Memory B cell (primary cell): ENCODE results near the gene PSEN2.
"Not testable (repeated sequence)": the region's sequence is repeated elsewhere in the genome, so short reads cannot be mapped to it uniquely, and the experiment has no call there.

Source experiments
- ATAC-seq: fragments of 150-1000 bp; cut with Tn5 transposase; 2 replicates; pipeline ENCODE4 v1.10.0; 2021; ENCODE audit warnings: low read depth, mild to moderate bottlenecking, moderate library complexity
- DNase-seq, 2 donors: peaks; one replicate each; pipeline ENCODE4 v3.0.0; 2022; ENCODE audit warnings: low spot score in 2 of 2
- H3K27ac Mint-ChIP-seq: one replicate; pipeline ENCODE4 v1.8.0; 2022; ENCODE audit warnings: mild to moderate bottlenecking, moderate library complexity, mixed read lengths
- H3K27me3 Mint-ChIP-seq: one replicate; pipeline ENCODE4 v1.8.0; 2022; ENCODE audit warnings: mixed read lengths
- H3K36me3 Mint-ChIP-seq: one replicate; pipeline ENCODE4 v1.8.0; 2022; ENCODE audit warnings: mild to moderate bottlenecking, mixed read lengths
- H3K4me1 Mint-ChIP-seq: one replicate; pipeline ENCODE4 v1.8.0; 2022; ENCODE audit warnings: mixed read lengths
- H3K4me3 Mint-ChIP-seq: one replicate; pipeline ENCODE4 v1.8.0; 2022; ENCODE audit warnings: mild to moderate bottlenecking, moderate library complexity, mixed read lengths
- H3K9me3 Mint-ChIP-seq: one replicate; pipeline ENCODE4 v1.8.0; 2022; ENCODE audit warnings: mixed read lengths

The PSEN2 gene

DNA sequence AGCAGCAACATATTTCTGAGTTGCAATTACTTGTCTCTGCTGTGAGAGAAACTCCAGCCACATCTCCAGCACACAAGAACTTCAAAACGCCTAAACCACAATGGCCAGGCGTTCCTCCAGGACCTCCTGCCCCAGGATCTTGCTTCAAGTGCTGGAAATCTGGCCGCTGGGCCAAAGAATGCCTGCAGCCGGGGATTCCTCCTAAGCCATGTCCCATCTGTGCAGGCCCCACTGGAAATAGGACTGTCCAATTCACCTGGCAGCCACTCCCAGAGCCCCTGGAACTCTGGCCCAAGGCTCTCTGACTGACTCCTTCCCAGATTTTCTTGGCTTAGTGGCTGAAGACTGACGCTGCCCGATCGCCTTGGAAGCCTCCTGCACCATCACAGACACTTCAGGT lies 35.0 kb upstream of the PSEN2 start:
- not testable (repeated sequence) for H3K36me3 Mint-ChIP-seq, H3K27ac Mint-ChIP-seq, DNase-seq, H3K4me1 Mint-ChIP-seq, H3K27me3 Mint-ChIP-seq, H3K4me3 Mint-ChIP-seq, H3K9me3 Mint-ChIP-seq, ATAC-seq

- H3K36me3 Mint-ChIP-seq, DNase-seq, H3K4me3 Mint-ChIP-seq, H3K27me3 Mint-ChIP-seq, H3K27ac Mint-ChIP-seq, ATAC-seq, H3K9me3 Mint-ChIP-seq, H3K4me1 Mint-ChIP-seq: not testable (repeated sequence)
These were observed 32.5 kb upstream of the PSEN2 start for GRCh38 chr1:226837966-226838365.

- no peaks in the 10 kb centered on the region for H3K4me1 Mint-ChIP-seq
- DNase-seq (no peak), ATAC-seq (no peak)
- H3K27ac Mint-ChIP-seq, result no peak overlapping the region
- peaks cover 9% of the 10 kb centered on the region for H3K9me3 Mint-ChIP-seq
- H3K4me3 Mint-ChIP-seq, result no peak overlapping the region
- peaks cover 6% of the 10 kb centered on the region for H3K27me3 Mint-ChIP-seq
- H3K36me3 Mint-ChIP-seq, result peaks cover 6% of the 10 kb centered on the region
These were observed 32.0 kb upstream of the PSEN2 start for GRCh38 chr1:226838456-226838855.

DNA sequence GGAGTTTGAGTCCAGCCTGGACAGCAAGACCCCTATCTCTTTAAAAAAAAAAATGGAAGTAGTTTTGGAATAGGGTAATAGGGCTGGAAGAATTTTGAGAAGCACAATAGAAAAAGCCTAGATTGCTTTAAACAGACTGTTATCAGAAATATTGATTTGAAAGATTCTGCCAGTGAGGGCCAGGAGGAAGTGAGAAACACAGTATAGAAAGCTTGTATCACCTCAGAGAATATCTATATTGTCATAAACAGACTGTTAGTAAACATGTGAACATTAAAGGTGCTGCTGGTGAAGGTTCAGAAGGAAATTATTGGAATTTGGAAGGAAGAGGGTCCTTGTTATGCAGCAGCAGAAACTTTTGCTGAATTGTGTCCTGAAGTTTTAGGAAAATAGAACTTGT lies 24.8 kb upstream of the PSEN2 start:
- Mint-ChIP-seq H3K36me3 (no peaks in the 10 kb centered on the region), H3K4me1 (peaks cover 6% of the 10 kb centered on the region), H3K27ac (no peak overlapping the region), H3K9me3 (peaks cover 2% of the 10 kb centered on the region), H3K27me3 (no peaks in the 10 kb centered on the region), H3K4me3 (no peak overlapping the region)
- ATAC-seq, result no peak
- no peak for DNase-seq

DNA sequence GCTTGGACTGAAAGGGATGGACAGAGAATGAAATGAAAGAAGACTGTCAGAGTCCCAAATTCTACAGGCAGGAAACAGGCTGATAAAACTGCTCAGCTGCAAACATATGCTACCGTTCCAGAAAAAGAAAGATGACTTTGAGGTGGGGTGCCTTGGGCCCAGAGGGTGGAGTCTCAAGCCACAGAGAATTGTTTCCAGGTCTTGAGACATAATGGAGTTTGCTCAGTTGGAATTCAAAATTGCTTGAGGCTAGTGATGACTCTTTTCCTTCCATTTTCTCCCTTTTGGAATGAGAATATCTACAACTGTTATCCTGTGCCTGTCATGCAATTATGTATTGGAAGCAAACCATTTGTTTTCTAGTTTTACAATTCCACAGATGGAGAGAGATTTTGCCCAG lies 23.6 kb upstream of the PSEN2 start:
- H3K36me3 Mint-ChIP-seq, result no peaks in the 10 kb centered on the region
- ATAC-seq (no peak), DNase-seq (no peak)
- H3K4me1 Mint-ChIP-seq, result peaks cover 6% of the 10 kb centered on the region
- H3K27me3 Mint-ChIP-seq, result peaks cover 2% of the 10 kb centered on the region
- H3K4me3 Mint-ChIP-seq, result no peak overlapping the region
- H3K9me3 Mint-ChIP-seq, result peaks cover 2% of the 10 kb centered on the region
- no peak overlapping the region for H3K27ac Mint-ChIP-seq

- not testable (repeated sequence) for H3K9me3 Mint-ChIP-seq, H3K27ac Mint-ChIP-seq, DNase-seq, H3K4me1 Mint-ChIP-seq, H3K36me3 Mint-ChIP-seq, H3K27me3 Mint-ChIP-seq, ATAC-seq, H3K4me3 Mint-ChIP-seq
These were observed 15.9 kb upstream of the PSEN2 start for GRCh38 chr1:226854548-226854947.

GRCh38 chr1:226862890-226863289 lies 7.5 kb upstream of the PSEN2 start:
- Mint-ChIP-seq H3K9me3 (no peaks in the 10 kb centered on the region), H3K27me3 (peaks cover 2% of the 10 kb centered on the region), H3K27ac (no peak overlapping the region), H3K36me3 (no peaks in the 10 kb centered on the region), H3K4me1 (no peaks in the 10 kb centered on the region), H3K4me3 (no peak overlapping the region)
- ATAC-seq (no peak), DNase-seq (no peak)

- Mint-ChIP-seq H3K4me1 (no peaks in the 10 kb centered on the region), H3K9me3 (no peaks in the 10 kb centered on the region), H3K36me3 (no peaks in the 10 kb centered on the region), H3K27ac (no peak overlapping the region), H3K27me3 (peaks cover 2% of the 10 kb centered on the region), H3K4me3 (no peak overlapping the region)
- ATAC-seq (no peak), DNase-seq (no peak)
These were observed 7.0 kb upstream of the PSEN2 start for GRCh38 chr1:226863446-226863845.

DNA sequence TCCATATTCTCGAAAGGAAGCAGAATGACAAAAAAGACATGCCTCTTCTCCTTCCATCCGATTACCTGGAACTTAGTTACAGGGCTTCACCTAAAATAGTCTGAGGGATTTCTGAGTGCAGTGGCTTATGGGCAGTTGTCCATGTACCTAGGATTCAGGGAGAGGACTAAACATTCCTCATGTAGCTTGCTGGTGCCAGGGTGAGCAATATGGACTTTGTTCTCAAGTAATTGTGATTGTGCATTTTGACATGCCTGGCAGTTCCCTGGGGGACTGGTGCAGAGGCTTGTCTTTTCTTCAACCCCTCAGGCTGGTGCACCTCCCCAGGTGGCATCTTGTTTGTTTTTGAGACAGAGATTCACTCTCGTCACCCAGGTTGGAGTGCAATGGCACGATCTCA lies 6.1 kb upstream of the PSEN2 start:
- no peaks in the 10 kb centered on the region for H3K36me3 Mint-ChIP-seq
- no peaks in the 10 kb centered on the region for H3K4me1 Mint-ChIP-seq
- DNase-seq (no peak), ATAC-seq (no peak)
- no peak overlapping the region for H3K27ac Mint-ChIP-seq
- H3K9me3 Mint-ChIP-seq, result no peaks in the 10 kb centered on the region
- H3K27me3 Mint-ChIP-seq, result peaks cover 2% of the 10 kb centered on the region
- no peak overlapping the region for H3K4me3 Mint-ChIP-seq

- no peak overlapping the region for H3K27ac Mint-ChIP-seq
- DNase-seq (no peak), ATAC-seq (no peak)
- H3K9me3 Mint-ChIP-seq, result no peaks in the 10 kb centered on the region
- no peaks in the 10 kb centered on the region for H3K36me3 Mint-ChIP-seq
- H3K4me1 Mint-ChIP-seq, result peaks cover 4% of the 10 kb centered on the region
- H3K4me3 Mint-ChIP-seq, result no peak overlapping the region
- peaks cover 2% of the 10 kb centered on the region for H3K27me3 Mint-ChIP-seq
These were observed 4.8 kb upstream of the PSEN2 start for GRCh38 chr1:226865590-226865989.

DNA sequence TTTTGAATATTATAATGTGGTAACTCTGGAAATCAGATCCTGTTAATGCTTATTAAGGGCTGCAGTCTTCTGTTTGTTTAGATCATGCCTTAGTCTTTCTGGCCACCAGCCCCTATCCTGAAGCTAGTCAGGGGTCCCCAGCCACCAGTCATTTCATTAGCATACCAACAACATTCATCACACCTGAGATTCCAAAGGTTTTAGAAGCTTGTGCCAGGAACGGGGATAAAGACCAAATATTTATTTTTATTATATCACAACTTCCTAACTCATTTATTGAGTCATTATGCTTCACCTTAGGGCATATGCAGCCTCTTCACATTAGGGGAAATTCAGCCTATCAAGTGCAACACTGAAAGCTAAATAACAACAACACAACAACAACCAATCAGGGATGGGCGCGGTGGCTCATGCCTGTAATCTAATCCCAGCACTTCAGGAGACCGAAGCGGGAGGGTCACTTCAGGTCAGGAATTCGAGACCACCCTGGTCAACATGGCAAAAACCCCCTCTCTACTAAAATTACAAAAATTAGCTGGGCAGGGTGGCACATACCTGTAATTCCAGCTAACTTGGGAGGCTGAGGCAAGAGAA lies 2.9 kb upstream of the PSEN2 start:
- Mint-ChIP-seq H3K27ac (no peak overlapping the region), H3K4me1 (peaks cover 11% of the 10 kb centered on the region), H3K36me3 (no peaks in the 10 kb centered on the region), H3K27me3 (no peaks in the 10 kb centered on the region), H3K4me3 (no peak overlapping the region), H3K9me3 (no peaks in the 10 kb centered on the region)
- no peak for DNase-seq
- ATAC-seq, result no peak

DNA sequence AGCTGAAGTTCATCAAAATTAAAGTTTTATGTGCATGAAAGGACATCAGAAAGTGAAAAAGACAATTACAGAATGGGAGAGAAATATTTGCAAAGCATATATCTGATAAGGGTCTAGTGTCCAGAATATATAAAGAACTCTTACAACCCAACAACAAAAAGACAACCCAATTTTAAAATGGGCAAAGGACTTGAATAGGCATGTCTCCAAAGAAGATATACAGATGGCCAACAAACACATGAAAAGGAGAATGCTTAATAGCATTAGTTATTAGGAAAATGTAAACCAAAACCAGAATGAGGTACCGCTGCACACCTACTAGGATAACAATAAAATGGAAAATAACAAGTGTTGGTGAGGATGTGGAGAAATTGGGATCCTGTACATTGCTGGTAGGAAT lies 1.7 kb upstream of the PSEN2 start:
- H3K4me1 Mint-ChIP-seq, result peaks cover 11% of the 10 kb centered on the region
- no peaks in the 10 kb centered on the region for H3K27me3 Mint-ChIP-seq
- H3K27ac Mint-ChIP-seq, result no peak overlapping the region
- no peak for ATAC-seq
- no peaks in the 10 kb centered on the region for H3K9me3 Mint-ChIP-seq
- H3K4me3 Mint-ChIP-seq, result no peak overlapping the region
- H3K36me3 Mint-ChIP-seq, result no peaks in the 10 kb centered on the region
- DNase-seq, result no peak

DNA sequence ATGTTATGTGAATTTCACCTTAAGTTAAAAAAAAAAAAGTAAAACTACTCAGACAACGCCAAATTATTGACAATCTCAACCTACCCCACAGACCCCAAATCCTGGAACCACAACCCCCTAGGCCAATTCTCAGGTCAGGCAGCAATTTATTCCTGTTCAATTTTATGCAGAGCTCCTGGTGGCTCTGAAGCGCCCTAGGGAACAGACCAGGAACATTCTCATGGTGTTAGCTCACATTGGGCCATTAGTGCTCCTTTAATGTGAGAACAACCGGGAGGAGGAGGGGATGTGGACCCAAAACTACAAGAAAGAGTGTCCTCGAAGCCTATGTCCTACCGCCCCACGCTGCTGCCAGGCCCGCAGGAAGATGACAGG lies 403 bp upstream of the PSEN2 start:
- Mint-ChIP-seq H3K27ac (peak overlapping the region; percentile 52), H3K9me3 (no peaks in the 10 kb centered on the region), H3K4me1 (peaks cover 14% of the 10 kb centered on the region), H3K36me3 (peaks cover under 1% of the 10 kb centered on the region), H3K27me3 (no peaks in the 10 kb centered on the region), H3K4me3 (peak overlapping the region; percentile 89)
- no peak for DNase-seq
- ATAC-seq, result no peak

- peaks cover 5% of the 10 kb centered on the region for H3K36me3 Mint-ChIP-seq
- peak overlapping the region; percentile 86 for H3K4me3 Mint-ChIP-seq
- DNase-seq (no peak), ATAC-seq (no peak)
- H3K27me3 Mint-ChIP-seq, result no peaks in the 10 kb centered on the region
- H3K9me3 Mint-ChIP-seq, result no peaks in the 10 kb centered on the region
- H3K27ac Mint-ChIP-seq, result no peak overlapping the region
- H3K4me1 Mint-ChIP-seq, result peaks cover 14% of the 10 kb centered on the region
These were observed 1.4 kb downstream of the PSEN2 start for GRCh38 chr1:226871636-226872327.

- ATAC-seq (no peak), DNase-seq (no peak)
- H3K27ac Mint-ChIP-seq, result no peak overlapping the region
- H3K4me3 Mint-ChIP-seq, result no peak overlapping the region
- H3K27me3 Mint-ChIP-seq, result no peaks in the 10 kb centered on the region
- peaks cover 8% of the 10 kb centered on the region for H3K36me3 Mint-ChIP-seq
- H3K9me3 Mint-ChIP-seq, result no peaks in the 10 kb centered on the region
- peaks cover 14% of the 10 kb centered on the region for H3K4me1 Mint-ChIP-seq
These were observed 2.0 kb downstream of the PSEN2 start for GRCh38 chr1:226872437-226872836.
